Activated gamma-delta T cell treated with Interleukin-2 at 50 U/mL for 16 hours (primary cell): Measurements from ENCODE around the gene ZNF423.

Experiments used
- DNase-seq: peaks from one replicate; pipeline ENCODE4 v3.0.0-alpha.2; 2020

Gene ZNF423

DNA sequence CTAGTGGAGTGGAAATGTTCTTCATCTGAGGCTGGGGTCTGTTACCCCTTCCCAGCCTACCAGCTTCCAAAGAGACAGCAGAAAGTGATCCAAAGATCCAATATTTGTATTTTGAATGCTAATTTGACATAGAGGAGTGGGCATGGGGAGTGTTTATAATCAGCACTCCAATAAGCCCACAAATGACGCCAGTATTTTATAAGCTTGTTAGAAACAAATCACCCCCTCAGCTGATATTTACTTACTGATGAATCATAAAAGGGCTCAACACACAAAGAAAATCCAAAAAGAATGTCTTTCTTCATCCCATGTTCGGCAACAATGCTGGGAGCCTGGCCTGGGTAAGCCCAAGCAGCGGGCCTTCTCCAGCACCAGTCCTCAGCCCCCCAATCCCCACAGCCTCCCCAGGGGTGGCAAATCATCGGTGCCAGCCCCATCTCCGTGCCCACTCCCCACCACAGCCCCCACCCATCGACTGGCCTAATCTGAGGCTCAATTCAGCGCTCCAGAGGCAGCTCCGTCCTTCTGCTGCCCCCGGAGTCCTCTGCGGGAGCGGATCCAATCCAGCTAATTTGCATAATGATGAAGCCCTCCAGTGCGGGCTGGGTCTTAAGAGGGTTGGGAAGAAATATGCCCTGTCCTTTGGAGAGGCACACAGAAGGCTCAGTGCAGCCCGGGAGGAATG lies 312.8 kb downstream of the ZNF423 start:
- DNase-seq = no peak

DNA sequence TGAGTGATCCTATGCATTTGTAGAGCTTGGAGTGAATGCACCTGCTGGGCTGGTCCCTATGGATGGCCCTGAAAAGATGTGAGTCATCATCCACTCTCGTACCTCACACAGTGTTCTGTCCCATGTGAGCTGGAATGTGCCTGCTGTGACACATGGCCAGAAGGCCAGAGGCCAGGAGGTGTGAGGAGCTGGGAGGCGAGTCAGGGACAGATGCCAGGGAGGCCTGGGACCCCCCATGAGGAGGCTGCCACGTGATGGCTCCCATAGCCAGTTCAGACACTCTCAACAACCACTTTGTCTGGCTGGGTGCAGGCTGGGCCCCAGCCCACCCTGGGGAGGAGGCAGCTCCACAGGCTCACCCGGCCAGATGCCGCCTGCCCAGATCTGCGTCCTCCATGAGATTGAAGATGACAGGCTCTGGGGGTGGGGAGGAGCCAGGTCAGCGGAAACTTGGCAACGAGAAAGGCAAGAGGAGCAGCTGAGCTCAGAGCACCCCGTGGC lies 313.5 kb downstream of the ZNF423 start:
- no peak for DNase-seq

DNA sequence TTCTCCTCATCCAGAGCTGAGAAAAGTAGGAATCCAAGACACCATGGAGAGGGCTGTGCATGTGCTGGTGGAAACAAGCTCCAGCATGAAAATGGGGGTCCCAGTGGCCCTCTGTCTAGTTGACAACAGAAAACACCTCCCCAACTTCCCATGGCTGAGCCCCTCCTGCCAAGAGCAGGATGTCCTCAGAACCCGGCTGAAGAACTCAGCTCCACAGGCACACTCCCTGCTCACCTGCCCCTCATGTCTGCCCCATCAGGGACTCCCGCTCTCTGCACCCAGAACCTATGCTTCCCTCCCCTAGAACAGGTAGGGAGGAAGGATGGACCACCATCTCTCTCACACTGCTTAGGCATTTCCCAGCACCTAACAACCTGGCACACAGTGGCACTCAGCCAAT lies 315.1 kb downstream of the ZNF423 start:
- DNase-seq = no peak

DNA sequence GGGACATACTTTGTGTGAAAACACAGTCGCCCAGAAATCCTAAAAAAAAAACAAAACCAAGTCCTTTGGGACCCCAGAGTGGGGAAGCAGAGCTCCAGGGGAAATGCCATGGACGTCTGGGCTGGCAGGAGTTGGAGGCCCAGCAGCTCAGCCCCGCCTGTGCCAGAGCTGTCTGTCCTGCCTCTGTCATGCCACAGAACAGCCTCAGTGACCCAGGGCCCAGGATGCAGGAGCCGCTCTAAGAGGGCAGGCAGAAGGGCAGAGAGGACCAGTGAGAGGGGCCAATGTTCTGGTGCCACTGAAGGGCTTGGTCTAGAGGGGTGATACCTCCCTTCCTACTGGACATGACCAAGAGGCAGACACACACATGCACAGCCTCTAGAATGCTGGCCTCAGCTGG lies 316.2 kb downstream of the ZNF423 start:
- no peak for DNase-seq

DNA sequence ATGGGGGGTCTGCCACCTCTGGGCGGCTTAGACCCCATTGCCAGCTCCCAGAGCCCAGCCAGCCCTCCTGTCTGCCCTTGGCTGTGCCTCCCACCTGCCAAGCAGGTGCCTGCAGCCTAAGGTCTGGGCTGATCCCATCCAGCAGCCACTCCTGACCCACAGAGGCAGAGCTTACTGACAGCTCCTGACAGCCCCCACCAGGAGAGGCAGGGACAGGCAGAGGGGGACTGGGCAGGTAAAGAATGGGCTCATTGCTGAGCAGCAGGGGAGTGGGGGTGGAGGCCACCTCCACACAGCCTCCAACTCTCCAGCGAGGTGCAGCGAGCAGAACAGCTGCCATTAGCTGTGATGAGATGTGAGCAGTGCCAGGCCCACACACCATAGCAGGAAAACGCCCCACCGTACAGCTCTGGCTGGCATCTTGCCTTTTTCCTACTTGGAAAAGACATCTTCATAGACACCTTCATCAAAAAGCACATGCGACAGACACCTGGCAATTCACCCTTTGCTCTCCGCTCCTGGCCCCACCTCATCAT lies 317.9 kb downstream of the ZNF423 start:
- no peak for DNase-seq

DNA sequence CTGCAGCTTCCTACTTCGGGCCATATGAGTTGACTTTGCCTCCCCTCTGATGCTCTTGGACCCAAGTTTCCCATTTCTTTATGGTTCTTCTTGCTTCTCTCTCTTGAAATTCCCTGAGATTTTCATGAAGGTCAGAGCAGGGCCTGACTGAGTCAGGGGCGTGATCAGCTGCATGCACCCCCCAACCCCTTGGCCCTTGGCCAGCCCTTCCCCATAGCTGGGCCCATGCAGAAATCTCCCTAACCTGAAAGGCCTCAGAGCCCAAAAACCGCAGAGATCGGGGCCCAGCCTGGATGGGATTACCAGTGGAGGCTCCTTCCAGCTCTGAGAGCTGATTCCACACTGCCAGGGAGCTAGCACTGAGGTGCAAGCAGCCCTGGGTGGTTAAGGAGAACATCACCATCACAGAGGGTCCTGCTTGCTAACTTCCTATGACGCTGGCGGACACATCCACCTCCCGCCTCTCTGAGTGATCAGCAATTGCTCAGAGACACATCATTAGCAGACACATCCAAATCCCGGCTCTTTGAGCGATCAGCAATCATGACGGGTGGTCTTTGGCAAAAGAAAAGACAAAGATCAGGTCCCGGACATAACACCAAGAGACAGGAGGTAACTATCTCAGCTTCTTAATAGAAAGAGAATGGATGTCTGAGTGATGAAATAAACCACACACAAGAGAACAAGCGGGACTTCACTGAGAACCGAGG lies 320.9 kb downstream of the ZNF423 start:
- no peak for DNase-seq

DNA sequence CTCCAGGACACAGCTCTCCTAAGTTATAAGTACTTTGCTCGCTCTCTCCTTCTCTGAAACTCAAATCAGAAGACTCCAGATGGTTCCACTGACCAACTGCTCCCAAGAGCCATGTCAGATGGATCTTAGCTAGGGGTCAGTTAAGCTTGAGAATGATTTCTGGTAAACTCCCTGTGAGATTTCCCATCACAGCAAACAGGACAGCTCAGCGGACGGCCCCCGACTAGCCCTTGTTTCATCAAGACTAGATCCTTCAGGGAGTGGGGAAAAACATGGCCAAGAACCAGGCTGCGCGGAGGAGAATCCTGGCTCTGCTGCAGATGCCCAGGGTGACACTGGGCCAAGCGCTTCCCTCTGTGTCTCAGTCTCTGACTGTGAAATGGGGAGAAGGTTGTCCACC lies 322.5 kb downstream of the ZNF423 start:
- DNase-seq = no peak

DNA sequence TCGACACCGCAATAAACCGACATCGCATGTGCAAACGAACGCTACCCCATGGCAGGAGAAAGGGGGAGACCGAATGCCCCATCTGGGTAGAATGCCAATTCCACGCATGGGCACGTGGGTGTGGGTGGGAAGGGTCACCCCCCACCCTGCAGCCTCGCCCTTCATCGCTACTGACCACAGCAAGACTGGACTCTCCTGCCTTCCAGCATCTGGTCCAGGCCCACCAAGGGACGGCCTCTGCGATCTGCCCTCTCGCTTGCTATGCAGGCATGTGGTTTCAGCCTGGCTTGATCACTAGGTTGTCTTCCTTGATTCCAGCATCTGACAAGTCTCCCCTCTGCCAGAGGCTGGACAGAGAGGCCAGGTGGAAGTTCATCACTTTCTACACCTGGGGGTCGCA lies 323.0 kb downstream of the ZNF423 start:
- no peak for DNase-seq

DNA sequence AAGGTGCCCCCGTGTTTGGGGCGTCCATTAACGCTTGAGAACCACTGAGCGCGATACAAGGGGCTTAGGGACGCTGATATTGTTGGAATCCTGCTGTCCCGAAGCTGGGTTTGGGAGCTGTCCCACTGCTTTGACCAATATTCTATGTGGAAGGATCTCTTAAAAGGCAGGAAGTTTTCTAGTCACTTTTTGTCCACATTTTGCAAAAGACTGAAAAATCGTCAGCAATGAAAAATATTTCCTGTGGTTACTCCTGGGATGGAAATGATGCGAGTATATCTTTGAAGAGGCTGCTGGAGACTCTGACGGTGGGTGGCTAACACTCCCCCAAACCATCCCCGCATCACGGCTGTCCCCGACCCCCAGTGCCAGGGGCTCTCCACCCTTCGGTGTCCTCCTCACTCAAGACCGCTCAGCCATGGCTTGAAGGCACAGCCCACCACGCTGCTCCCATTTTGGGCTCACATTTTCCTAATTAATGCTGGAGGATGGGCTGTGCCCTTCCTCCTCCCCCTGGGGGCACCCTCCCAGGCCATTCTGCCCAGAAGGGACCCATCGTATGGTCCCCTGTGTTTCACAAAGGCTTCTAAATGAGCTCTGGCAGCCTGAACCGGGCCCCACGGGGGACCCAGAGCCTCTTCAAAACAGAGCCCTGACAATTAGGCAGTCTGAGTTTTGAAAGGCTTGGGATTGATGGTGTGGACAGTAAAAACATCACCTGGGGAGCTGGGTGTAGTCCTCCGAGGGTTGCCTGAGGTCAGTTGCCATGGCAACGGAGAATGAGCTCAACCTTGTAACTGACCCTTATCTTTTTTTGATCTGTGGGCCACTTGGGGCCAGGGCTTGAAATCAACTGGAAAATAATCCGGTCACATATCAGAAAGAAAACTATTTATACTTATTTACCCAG lies 323.7 kb downstream of the ZNF423 start:
- DNase-seq = no peak

DNA sequence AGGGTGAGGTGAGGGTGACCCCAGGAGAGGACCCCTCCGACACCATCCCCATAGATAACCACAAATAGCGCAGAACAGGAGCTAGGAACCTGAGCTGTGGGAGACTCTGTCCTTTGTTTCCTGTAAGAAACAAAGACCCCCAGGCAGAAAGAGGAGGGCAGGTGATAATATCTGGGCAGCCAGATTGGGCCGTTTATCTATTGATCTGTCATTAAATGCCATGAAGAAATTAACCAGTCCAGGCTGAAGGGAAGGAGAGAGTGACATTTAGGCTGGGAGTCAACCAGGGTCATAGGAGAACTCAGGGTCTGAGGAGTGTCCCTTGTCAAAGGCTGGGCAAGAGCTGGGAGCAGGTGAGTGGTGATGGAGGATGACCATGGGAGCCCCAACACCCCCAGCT lies 324.5 kb downstream of the ZNF423 start:
- DNase-seq = no peak

DNA sequence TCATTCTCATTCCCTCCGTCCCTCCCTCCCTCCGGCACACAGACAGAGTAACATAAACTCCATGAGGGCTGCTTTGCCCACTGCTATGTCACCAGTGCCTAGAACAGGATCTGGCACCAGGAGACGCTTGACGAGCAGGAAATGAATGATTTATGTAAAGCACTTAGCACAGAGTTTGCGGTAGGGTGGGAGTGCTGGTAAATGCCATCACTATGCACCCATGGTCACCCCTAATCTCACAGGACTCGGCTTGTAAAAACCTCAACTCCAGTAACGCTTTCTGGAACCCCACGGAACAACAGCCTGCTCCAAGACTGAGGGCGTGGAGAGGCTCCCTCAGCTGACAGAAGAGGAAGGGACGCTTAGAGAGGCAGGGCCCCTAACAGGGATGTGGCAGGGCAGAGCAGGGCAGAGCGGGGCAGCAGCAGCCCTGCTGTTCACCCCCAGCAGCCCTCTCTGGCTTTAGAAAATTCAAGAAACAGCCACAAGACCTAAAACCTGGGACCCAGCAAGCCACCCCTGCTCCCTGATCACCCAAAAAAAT lies 325.4 kb downstream of the ZNF423 start:
- no peak for DNase-seq

DNA sequence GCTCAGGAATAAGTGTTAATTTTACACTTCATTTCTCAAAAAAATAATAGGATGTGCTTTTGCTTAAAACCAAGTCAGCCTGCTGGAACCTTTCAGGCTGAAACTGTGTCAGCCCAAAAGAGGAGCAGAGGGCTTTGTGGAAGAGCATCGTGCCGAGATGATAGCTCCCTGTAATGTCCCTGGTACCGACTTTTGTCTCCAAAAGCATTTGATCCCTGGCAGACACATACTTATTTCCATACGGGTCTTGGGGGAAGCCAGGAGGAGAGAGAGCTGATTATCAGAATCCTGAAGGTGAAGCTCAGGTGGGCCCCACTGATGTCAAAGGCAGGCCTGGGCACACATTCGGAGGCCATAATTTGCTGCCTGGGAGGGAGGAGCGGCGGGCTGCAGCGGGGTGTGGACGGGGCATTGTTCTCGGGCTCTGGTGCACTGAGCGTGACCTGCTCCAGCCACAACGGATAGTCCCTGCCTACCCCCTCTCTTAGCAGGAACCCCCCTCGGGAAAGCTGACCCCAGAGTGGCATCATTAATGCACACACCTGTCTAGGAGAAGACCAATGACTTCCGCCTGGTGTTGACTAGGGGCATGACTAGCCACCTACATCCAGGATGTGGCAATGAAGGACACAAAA lies 326.4 kb downstream of the ZNF423 start:
- DNase-seq = no peak

DNA sequence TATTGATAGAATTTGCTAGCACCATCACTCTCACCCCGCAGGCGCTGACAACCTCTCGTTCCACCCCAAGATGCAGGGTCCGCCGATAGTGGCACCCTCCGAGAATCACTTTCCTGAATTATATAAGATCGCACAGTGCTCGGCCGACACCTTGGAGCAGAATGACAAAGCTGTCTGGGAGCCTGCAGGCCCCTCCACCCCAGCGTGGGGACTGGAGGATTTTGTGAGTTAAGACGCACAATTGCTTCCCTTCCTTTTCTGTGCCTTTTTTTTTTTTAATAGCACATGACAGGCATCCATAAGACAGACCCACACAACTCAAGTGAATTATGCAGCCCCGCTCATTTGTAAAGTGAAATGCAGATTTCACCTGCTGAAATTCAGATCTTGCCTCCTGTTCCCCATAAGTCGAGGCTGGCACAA lies 327.0 kb downstream of the ZNF423 start:
- DNase-seq = no peak

DNA sequence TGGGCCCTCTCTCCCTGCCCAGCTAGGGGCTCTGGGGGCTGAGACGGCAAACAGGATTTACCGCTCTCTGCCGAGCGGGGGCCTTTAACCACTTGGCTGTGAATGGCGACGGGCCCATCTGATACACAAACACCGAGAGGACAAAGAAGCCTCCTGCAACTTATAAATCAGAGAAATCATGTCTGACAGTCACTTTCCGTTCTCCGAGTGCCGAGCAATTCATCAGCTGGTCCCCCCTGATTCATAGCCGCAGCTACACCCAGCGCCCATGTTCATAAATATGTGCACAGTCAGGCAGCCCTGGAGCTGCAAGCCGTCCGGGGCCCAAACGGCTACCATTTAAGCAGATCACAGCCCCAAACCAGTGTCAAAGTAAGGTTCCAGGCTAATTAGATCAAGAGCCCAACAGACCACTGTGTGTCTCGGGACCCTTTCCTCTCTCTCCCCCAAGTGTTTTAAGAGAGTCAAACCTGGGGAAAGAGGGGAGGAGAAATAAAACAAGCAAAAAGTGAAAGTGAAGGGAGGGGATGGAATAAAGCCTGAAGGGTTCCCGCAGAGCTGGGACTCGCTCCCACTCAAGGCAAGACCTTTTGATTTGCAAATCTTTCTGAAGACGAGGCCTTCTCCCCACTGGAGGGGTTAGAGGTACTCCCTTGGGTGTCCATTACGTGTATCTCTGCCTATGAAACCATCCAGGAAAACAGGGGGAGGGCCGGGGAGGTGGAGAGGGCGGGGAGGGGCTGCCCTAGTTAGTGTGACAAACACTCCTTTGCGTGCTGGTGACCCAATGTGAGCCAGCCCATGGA lies 327.6 kb downstream of the ZNF423 start:
- no peak for DNase-seq

DNA sequence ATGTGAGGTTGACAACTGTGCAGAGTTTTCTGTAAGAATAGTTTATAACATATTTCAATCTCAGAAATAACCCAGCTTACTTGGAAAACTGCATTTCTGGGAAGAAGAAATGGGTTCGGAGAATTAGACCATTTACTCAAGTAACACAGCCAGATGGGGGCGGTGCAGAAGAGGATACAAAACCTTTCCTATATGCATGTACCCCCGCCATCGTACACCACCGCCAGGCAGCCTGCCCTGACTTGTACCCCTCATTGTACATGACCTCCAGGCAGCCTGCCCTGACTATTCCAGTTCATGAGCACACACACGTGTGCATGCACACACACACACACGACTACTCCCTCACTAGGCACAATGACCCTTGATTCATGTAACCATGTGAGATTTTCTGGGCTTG lies 328.3 kb downstream of the ZNF423 start:
- no peak for DNase-seq

DNA sequence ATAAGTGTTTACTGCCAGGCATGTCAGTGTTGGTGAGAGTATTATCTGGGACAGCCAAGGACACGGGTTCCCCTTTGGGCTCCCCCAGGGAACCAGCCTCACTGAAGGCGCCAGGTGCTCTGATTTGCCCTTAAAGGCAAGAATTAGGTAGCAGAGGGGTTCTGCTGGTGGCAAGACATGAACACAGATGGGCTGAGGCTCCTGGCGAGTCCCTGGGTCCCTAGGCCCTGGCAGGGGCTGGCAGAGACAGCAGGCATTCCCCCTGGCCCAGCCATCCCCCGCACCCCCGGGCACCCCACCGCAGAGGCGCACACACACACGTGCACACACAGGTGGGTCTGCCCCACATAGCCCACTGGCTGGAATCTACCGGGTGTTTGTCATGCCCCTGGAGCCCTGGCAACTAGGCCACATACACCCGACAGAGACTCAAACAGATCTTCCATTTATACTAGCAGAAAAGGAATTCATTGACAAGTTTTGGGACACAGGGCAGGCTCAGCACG lies 329.0 kb downstream of the ZNF423 start:
- DNase-seq = no peak

DNA sequence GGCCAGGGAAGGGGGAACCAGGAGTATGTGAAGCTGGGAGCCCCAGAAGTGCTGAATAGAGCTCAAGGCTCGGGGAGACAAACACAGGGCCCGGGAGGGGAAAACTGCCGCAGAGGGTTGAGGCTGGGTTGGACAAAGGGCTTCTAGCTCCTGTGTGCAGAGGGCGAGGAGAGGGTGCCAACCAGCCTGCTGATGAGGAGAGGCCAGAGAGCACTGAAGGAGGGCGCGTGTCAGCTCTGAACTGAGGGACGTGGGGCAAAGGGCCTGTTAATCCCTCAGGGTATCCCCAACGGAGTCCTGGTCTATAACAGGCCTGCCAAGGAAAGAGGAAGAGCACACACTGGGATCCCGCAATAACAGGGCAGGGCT lies 331.0 kb downstream of the ZNF423 start:
- no peak for DNase-seq

DNA sequence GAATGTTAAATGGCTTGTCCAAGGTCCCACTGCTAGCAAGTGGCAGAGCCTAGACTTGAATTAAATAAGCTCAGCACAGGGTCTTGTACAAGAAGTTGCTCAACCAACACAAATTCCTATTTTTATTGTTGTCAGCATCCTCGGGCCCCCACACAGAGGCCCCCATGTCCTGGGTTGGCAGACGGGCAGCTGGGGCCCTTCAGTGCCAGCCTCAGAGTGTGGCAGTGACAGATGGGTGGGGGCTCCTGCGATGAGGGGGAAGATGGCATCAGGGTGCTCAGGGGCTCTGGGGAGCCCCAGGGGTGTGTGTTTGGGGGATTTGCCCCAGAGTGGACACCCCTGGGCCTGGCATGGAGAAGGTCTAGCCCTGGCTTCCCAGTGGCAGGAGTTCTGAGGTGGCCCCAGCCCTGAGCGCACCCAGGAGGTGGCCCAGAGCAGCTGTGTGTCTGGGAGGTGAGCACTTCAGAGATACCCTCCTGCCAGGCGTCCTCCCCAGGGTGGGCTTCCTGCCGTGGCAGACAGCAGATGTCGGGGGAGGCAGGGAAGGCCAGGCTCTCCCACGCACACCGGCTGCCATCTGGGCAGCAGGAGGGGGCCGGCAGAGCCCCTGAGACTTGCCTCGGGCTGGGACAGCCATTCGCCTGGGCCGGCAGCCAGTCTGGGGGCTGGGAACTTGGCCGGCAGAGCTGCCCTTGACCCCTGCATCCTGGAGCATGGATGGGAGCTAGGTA lies 331.5 kb downstream of the ZNF423 start:
- DNase-seq = no peak

DNA sequence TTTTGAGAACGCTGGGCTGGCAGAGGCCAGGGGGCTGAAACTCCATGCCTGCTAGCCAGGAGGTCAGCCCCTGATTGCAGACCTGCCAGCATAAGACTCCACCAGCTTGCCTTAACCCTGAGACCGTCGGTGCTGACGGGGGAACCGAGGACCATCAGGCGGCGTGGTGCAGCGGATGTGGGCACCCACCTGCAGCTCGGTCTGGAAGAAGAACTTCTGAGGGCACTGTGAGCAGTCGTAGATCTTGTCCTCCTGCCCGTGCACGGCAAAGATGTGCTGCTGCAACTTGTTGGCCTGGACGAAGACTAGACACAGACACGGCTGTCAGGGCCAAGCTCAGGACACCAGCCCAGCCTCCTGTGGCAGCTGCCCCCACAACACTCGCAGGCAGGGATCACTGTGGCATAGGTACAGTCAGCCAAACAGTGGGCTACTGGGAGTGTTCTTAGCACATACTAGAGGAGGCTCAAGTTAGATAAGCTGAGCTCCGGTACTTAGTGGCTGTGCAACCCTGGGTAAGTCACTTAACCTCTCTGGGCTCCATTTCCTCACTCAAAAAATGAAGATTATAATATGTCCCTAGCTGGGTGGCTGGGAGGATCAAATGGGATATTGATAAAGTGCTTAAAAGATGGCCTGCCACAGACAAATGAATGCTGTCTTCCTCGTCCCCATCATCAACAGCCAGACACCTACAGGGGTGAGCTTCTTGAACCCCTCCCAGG lies 332.3 kb downstream of the ZNF423 start:
- DNase-seq = no peak

DNA sequence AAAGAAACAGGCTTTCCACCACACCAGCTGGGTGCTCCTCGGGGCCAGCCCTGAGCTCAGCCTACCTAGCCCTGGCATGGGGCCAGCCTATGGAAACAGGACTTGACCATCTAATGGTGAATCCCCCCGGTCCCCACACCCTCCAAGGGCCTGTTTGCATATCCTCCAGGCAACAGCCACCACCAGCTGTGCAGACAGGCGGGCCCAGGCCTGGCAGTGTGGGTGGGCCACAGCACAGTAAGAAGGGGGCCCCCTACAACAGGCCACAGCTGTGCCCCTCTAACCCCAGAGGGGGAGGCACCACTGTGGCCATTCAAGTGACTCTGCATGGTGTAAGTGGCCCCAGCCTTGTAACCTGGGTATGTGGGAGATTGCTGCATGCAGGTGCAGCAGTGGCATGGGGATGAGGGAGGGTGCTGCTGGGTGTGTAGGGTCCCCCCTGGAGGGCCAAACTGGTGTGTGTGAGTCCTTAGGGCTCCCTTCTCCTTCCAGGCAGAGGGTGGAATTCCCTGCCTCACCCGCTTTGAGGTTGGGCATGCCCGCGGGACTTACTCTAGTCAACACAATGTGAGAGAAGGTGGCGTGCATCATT lies 334.1 kb downstream of the ZNF423 start:
- DNase-seq = no peak
